Measurements from ENCODE around the gene RAB4B.

Gene RAB4B

GRCh38 chr19:40750058-40750873 is 27.8 kb upstream of the RAB4B start, which contains the start of gene ACTMAP (continued):
- no peak for TF ChIP-seq ZNF777 (tag by site-specific recombination; IDR thresholded peaks at IDR 0.05; ENCODE audit: borderline replicate concordance)
- no peak for TF ChIP-seq PRDM2 (tag by site-specific recombination; IDR thresholded peaks at IDR 0.05; ENCODE audit: borderline replicate concordance)
- TF ChIP-seq ZBTB49 (tag by site-specific recombination; IDR thresholded peaks at IDR 0.05; ENCODE audit: low read depth): no peak
- no peak for TF ChIP-seq ZBTB26 (tag by site-specific recombination; optimal IDR thresholded peaks at IDR 0.05)
- no peak for TF ChIP-seq ZNF837 (tag by site-specific recombination; IDR thresholded peaks at IDR 0.05)
- no peak for TF ChIP-seq ZNF211 (tag by site-specific recombination; IDR thresholded peaks at IDR 0.05; ENCODE audit: low read depth)
- TF ChIP-seq PATZ1 (tag by site-specific recombination; IDR thresholded peaks at IDR 0.05): peak; percentile 96
- peak; percentile 99 for TF ChIP-seq ZNF501 (tag by site-specific recombination; IDR thresholded peaks at IDR 0.05)
- 0 out of 2 replicates have a peak, but pooled peaks have one; percentile 40 for TF ChIP-seq FEZF1 (tag by site-specific recombination; IDR thresholded peaks at IDR 0.05)
- TF ChIP-seq ZFP69B (tag by site-specific recombination; IDR thresholded peaks at IDR 0.05): peak; percentile 85
- TF ChIP-seq ZFP3 (tag by site-specific recombination; IDR thresholded peaks at IDR 0.05; ENCODE audit: low read depth): no peak
- no peak for TF ChIP-seq ZNF677 (tag by site-specific recombination; IDR thresholded peaks at IDR 0.05)
- TF ChIP-seq ZNF473 (tag by site-specific recombination; IDR thresholded peaks at IDR 0.05): no peak
- peak; percentile 98 for TF ChIP-seq ZFHX2 (tag by site-specific recombination; conservative IDR thresholded peaks at IDR 0.05)
- TF ChIP-seq ELK4 (IDR thresholded peaks at IDR 0.05; ENCODE audit: borderline replicate concordance, low read depth, low read length): no peak
- peak; percentile 99 for TF ChIP-seq SP2 (tag by site-specific recombination; IDR thresholded peaks at IDR 0.05)
- TF ChIP-seq ZBTB1 (tag by site-specific recombination; IDR thresholded peaks at IDR 0.05): peak; percentile 97
- TF ChIP-seq ZNF660 (tag by site-specific recombination; IDR thresholded peaks at IDR 0.05): peak; percentile 89
- TF ChIP-seq ZBTB20 (tag by site-specific recombination; IDR thresholded peaks at IDR 0.05): peak; percentile 31; the same call in 1 of the 2 replicates
- TF ChIP-seq ZNF629 (tag by site-specific recombination; IDR thresholded peaks at IDR 0.05): peak; percentile 90
- 0 out of 2 replicates have a peak, but pooled peaks have one; percentile 68 for TF ChIP-seq ZNF558 (tag by site-specific recombination; IDR thresholded peaks at IDR 0.05)
- TF ChIP-seq ZNF280C (tag by site-specific recombination; IDR thresholded peaks at IDR 0.05): no peak
